Loucy (cell line): ENCODE results near the gene MRPS6.
A peak's percentile ranks its signal among the peaks of the same experiment; 100 is the strongest.

Experiments
- H2AFZ ChIP-seq: fragments of 200-600 bp; sonication (generic); 2 replicates; pipeline ENCODE4 v1.6.0; 2016; ENCODE audit warnings: antibody characterized with exemption, mild to moderate bottlenecking, low read length, moderate library complexity
- H3F3A ChIP-seq: fragments of 200-600 bp; 2 replicates; pipeline ENCODE4 v1.6.0; 2016; ENCODE audit warnings: antibody characterized with exemption, low read depth, mild to moderate bottlenecking
- H3K27me3 ChIP-seq: fragments of 200-600 bp; sonication (generic); 2 replicates; pipeline ENCODE4 v1.6.1; 2014; ENCODE audit warnings: low read length, mild to moderate bottlenecking; ENCODE audit not compliant: insufficient read depth, poor library complexity, severe bottlenecking
- H3K36me3 ChIP-seq: fragments of 200-600 bp; sonication (generic); 2 replicates; pipeline ENCODE4 v1.6.1; 2016; ENCODE audit warnings: low read length; ENCODE audit not compliant: insufficient read depth
- H3K4me1 ChIP-seq: fragments of 200-600 bp; sonication (generic); 2 replicates; pipeline ENCODE4 v1.5.1; 2014; ENCODE audit warnings: low read length, mild to moderate bottlenecking; ENCODE audit not compliant: insufficient read depth, poor library complexity, severe bottlenecking
- H3K4me2 ChIP-seq: fragments of 200-600 bp; sonication (generic); 2 replicates; pipeline ENCODE4 v1.6.0; 2014; ENCODE audit warnings: antibody characterized with exemption, low read length, low read depth, mild to moderate bottlenecking; ENCODE audit not compliant: poor library complexity, severe bottlenecking
- H3K4me3 ChIP-seq: fragments of 200-600 bp; sonication (generic); 2 replicates; pipeline ENCODE4 v1.5.1; 2014; ENCODE audit warnings: low read length, mild to moderate bottlenecking, mixed read lengths; ENCODE audit not compliant: poor library complexity, severe bottlenecking
- H3K79me2 ChIP-seq: fragments of 200-600 bp; sonication (generic); 2 replicates; pipeline ENCODE4 v1.6.1; 2014; ENCODE audit warnings: low read length; ENCODE audit not compliant: insufficient read depth
- H3K9ac ChIP-seq: fragments of 200-600 bp; sonication (generic); 2 replicates; pipeline ENCODE4 v1.6.0; 2014; ENCODE audit warnings: mild to moderate bottlenecking, low read depth, low read length, moderate library complexity; ENCODE audit not compliant: poor library complexity, severe bottlenecking
- H3K9me2 ChIP-seq: fragments of 200-600 bp; sonication (generic); replicated peaks from 2 replicates; pipeline ENCODE4 v1.6.1; 2016; ENCODE audit warnings: low read depth, low read length, mixed read lengths
- H3K9me3 ChIP-seq: fragments of 200-600 bp; sonication (generic); 2 replicates; pipeline ENCODE4 v1.6.1; 2014; ENCODE audit warnings: mild to moderate bottlenecking, antibody characterized with exemption, low read length, low read depth; ENCODE audit not compliant: insufficient read depth
- H4K20me1 ChIP-seq: fragments of 200-600 bp; sonication (generic); 2 replicates; pipeline ENCODE4 v1.6.0; 2014; ENCODE audit warnings: antibody characterized with exemption, low read length, mild to moderate bottlenecking; ENCODE audit not compliant: insufficient read depth, poor library complexity, severe bottlenecking
- EZH2phosphoT487 ChIP-seq: fragments of 200-600 bp; IDR thresholded peaks from 2 replicates; pipeline ENCODE4 v1.6.1; 2018; ENCODE audit warnings: antibody characterized with exemption, mild to moderate bottlenecking, moderate library complexity, borderline replicate concordance
- TF ChIP-seq, protein P1 (sequence below): fragments of 200-600 bp; sonication (generic); conservative IDR thresholded peaks from 2 replicates; pipeline ENCODE4 v1.5.1; 2014; ENCODE audit warnings: mild to moderate bottlenecking, antibody characterized with exemption, low read length

The MRPS6 gene

GRCh38 chr21:34078915-34079314, 5.5 kb downstream of the MRPS6 start:
- H3K9ac ChIP-seq, result peak overlapping the region; percentile 95
- peak overlapping the region; percentile 86 for H3K4me2 ChIP-seq
- peak overlapping the region; percentile 98 for H3K4me3 ChIP-seq
- H3K9me2 ChIP-seq, result no peaks in the 10 kb centered on the region
- peaks cover 82% of the 10 kb centered on the region for H3K4me1 ChIP-seq
- H3K36me3 ChIP-seq, result 0 out of 2 replicates have a peak, but pooled peaks cover 4% of the 10 kb centered on the region
- no peak overlapping the region for H2AFZ ChIP-seq
- H4K20me1 ChIP-seq, result peaks cover 80% of the 10 kb centered on the region
- peaks cover 15% of the 10 kb centered on the region; the same call in 1 of the 2 replicates for H3F3A ChIP-seq
- H3K79me2 ChIP-seq, result peaks cover 97% of the 10 kb centered on the region
- no peaks in the 10 kb centered on the region for H3K9me3 ChIP-seq
- H3K27me3 ChIP-seq, result no peaks in the 10 kb centered on the region
- TF ChIP-seq, protein P1, sequence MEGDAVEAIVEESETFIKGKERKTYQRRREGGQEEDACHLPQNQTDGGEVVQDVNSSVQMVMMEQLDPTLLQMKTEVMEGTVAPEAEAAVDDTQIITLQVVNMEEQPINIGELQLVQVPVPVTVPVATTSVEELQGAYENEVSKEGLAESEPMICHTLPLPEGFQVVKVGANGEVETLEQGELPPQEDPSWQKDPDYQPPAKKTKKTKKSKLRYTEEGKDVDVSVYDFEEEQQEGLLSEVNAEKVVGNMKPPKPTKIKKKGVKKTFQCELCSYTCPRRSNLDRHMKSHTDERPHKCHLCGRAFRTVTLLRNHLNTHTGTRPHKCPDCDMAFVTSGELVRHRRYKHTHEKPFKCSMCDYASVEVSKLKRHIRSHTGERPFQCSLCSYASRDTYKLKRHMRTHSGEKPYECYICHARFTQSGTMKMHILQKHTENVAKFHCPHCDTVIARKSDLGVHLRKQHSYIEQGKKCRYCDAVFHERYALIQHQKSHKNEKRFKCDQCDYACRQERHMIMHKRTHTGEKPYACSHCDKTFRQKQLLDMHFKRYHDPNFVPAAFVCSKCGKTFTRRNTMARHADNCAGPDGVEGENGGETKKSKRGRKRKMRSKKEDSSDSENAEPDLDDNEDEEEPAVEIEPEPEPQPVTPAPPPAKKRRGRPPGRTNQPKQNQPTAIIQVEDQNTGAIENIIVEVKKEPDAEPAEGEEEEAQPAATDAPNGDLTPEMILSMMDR, result no peak
- no peak for TF ChIP-seq EZH2phosphoT487

GRCh38 chr21:34080710-34081109, 7.3 kb downstream of the MRPS6 start:
- TF ChIP-seq EZH2phosphoT487, result no peak
- TF ChIP-seq, protein P1, result no peak

GRCh38 chr21:34082769-34083168, 9.4 kb downstream of the MRPS6 start:
- no peaks in the 10 kb centered on the region for H3K9me2 ChIP-seq
- H3K9me3 ChIP-seq, result no peaks in the 10 kb centered on the region
- peak overlapping the region; percentile 95 for H3K9ac ChIP-seq
- H3K4me2 ChIP-seq, result peak overlapping the region; percentile 86
- H3K4me3 ChIP-seq, result peak overlapping the region; percentile 98
- H3F3A ChIP-seq, result peaks cover 15% of the 10 kb centered on the region; the same call in 1 of the 2 replicates
- H4K20me1 ChIP-seq, result peaks cover 60% of the 10 kb centered on the region
- H2AFZ ChIP-seq, result no peak overlapping the region
- TF ChIP-seq EZH2phosphoT487, result no peak
- TF ChIP-seq, protein P1, result no peak
- no peaks in the 10 kb centered on the region for H3K27me3 ChIP-seq
- 0 out of 2 replicates have a peak, but pooled peaks cover 4% of the 10 kb centered on the region for H3K36me3 ChIP-seq
- H3K4me1 ChIP-seq, result peaks cover 90% of the 10 kb centered on the region
- H3K79me2 ChIP-seq, result peaks cover 96% of the 10 kb centered on the region

More at GRCh38 chr21:34080710-34081109, 7.3 kb downstream of the MRPS6 start:
- H3K4me1 ChIP-seq, result peaks cover 88% of the 10 kb centered on the region
- H3K4me3 ChIP-seq, result peak overlapping the region; percentile 98
- H3K9me2 ChIP-seq, result no peaks in the 10 kb centered on the region
- peaks cover 65% of the 10 kb centered on the region for H4K20me1 ChIP-seq
- H3F3A ChIP-seq, result peaks cover 15% of the 10 kb centered on the region; the same call in 1 of the 2 replicates
- peak overlapping the region; percentile 95 for H3K9ac ChIP-seq
- peaks cover 97% of the 10 kb centered on the region for H3K79me2 ChIP-seq
- H3K4me2 ChIP-seq, result peak overlapping the region; percentile 86
- no peaks in the 10 kb centered on the region for H3K27me3 ChIP-seq
- no peaks in the 10 kb centered on the region for H3K9me3 ChIP-seq
- H3K36me3 ChIP-seq, result 0 out of 2 replicates have a peak, but pooled peaks cover 4% of the 10 kb centered on the region
- no peak overlapping the region for H2AFZ ChIP-seq
